H1 (cell line): ENCODE data around the gene KREMEN1. TPM values are rescaled to one million over a fixed set of nuclear protein-coding genes. Genes with fewer than 3 reads are reported as not detected.

Experiments used
- CTCF ChIA-PET: fragments of 300-600 bp; sonication (Branson Sonifier 250); formaldehyde crosslinking; loops from one replicate; lab custom pipeline; 2021; ENCODE audit not compliant: partially characterized antibody; lab: Charles Lee
- POLR2A ChIA-PET: fragments of 300-600 bp; sonication (Branson Sonifier 250); formaldehyde crosslinking; loops from one replicate; lab custom pipeline; 2021; ENCODE audit warnings: inconsistent platforms; ENCODE audit not compliant: partially characterized antibody; lab: Charles Lee
- DNase-seq, 2 experiments: peaks; one replicate each; pipeline versions ENCODE4 v3.0.0 to v3.0.0-alpha.2; 2010 to 2022; ENCODE audit warnings: low spot score in 2 of 2, low read depth in 1 of 2, mixed read lengths in 1 of 2
- FAIRE-seq: peaks from 2 replicates; lab custom pipeline; 2011; peaks lifted over from hg19 to GRCh38; lab: Jason Lieb, UNC
- H2AFZ ChIP-seq: 2 replicates; pipeline ENCODE4 v1.8.1; 2012; ENCODE audit warnings: low read length, inconsistent platforms
- H2AK5ac ChIP-seq: 2 replicates; pipeline ENCODE4 v1.6.1; 2013; ENCODE audit warnings: low read depth, low read length
- H2BK120ac ChIP-seq: replicated peaks from 2 replicates; pipeline ENCODE3; 2013; ENCODE audit warnings: low read depth, low read length, inconsistent platforms
- H2BK12ac ChIP-seq: 2 replicates; pipeline ENCODE4 v1.6.1; 2013; ENCODE audit warnings: low read depth, low read length
- H2BK15ac ChIP-seq: 2 replicates; pipeline ENCODE4 v1.6.1; 2013; ENCODE audit warnings: low read length
- H2BK20ac ChIP-seq: 2 replicates; pipeline ENCODE4 v1.6.1; 2013; ENCODE audit warnings: low read length
- H2BK5ac ChIP-seq: 2 replicates; pipeline ENCODE4 v1.6.1; 2013; ENCODE audit warnings: low read depth, low read length
- H3K14ac ChIP-seq: 2 replicates; pipeline ENCODE4 v1.6.1; 2013; ENCODE audit warnings: inconsistent platforms; ENCODE audit not compliant: insufficient read length
- H3K18ac ChIP-seq: 2 replicates; pipeline ENCODE4 v1.6.1; 2013; ENCODE audit warnings: low read length; ENCODE audit errors: extremely low read depth
- H3K23ac ChIP-seq: 2 replicates; pipeline ENCODE4 v1.6.1; 2013; ENCODE audit warnings: inconsistent platforms; ENCODE audit not compliant: insufficient read length
- H3K23me2 ChIP-seq: 2 replicates; pipeline ENCODE4 v1.6.1; 2013; ENCODE audit warnings: low read depth, low read length
- H3K27ac ChIP-seq: 2 replicates; pipeline ENCODE4 v1.6.1; 2011; ENCODE audit warnings: low read depth, low read length, inconsistent platforms
- H3K27me3 ChIP-seq, 4 experiments: replicated peaks in 1 of 4; 1 replicate in 1 of 4; 2 replicates in 3 of 4; pipeline versions ENCODE4 v1.6.1 to v1.8.1; 2011 to 2013; ENCODE audit warnings: low read length in 3 of 4, mild to moderate bottlenecking in 3 of 4, inconsistent platforms in 2 of 4, mixed read lengths in 2 of 4, moderate library complexity in 1 of 4; ENCODE audit not compliant: control insufficient read depth in 3 of 4, insufficient read depth in 3 of 4; ENCODE audit errors: extremely low read depth in 1 of 4
- H3K36me3 ChIP-seq, 4 experiments: 2 replicates each; pipeline versions ENCODE4 v1.6.1 to v1.8.1; 2011 to 2013; ENCODE audit warnings: mild to moderate bottlenecking in 4 of 4, low read length in 3 of 4, moderate library complexity in 2 of 4, control low read depth in 1 of 4, inconsistent platforms in 1 of 4; ENCODE audit not compliant: insufficient read depth in 4 of 4, control insufficient read depth in 2 of 4
- H3K4ac ChIP-seq: replicated peaks from 2 replicates; pipeline ENCODE3; 2013; ENCODE audit warnings: low read length, low read depth, mixed read lengths, inconsistent platforms; ENCODE audit not compliant: insufficient read length
- H3K4me1 ChIP-seq, 4 experiments: replicated peaks in 1 of 4; 1 replicate in 1 of 4; 2 replicates in 3 of 4; pipeline versions ENCODE4 v1.6.1 to v1.8.1; 2011 to 2013; ENCODE audit warnings: low read length in 3 of 4, inconsistent platforms in 2 of 4, mixed read lengths in 1 of 4; ENCODE audit not compliant: insufficient read depth in 4 of 4, control insufficient read depth in 3 of 4
- H3K4me2 ChIP-seq, 2 experiments: 2 replicates each; pipeline versions ENCODE4 v1.6.1 to v1.8.1; 2011 to 2013; ENCODE audit warnings: low read depth in 2 of 2, low read length in 2 of 2, control low read depth in 1 of 2, inconsistent platforms in 1 of 2, mild to moderate bottlenecking in 1 of 2; ENCODE audit not compliant: insufficient read depth in 1 of 2
- H3K4me3 ChIP-seq, 4 experiments: fragments of 200-600, 300-600 bp in 1 of 4; sonication (generic), shearing (Covaris generic), sonication (Bioruptor Twin) in 1 of 4; 2 replicates each; pipeline versions ENCODE4 v1.5.1 to v1.8.1; 2011 to 2016; ENCODE audit warnings: low read length in 4 of 4, low read depth in 3 of 4, control low read depth in 2 of 4, inconsistent platforms in 2 of 4, mild to moderate bottlenecking in 2 of 4, mixed read lengths in 1 of 4, moderate library complexity in 1 of 4; ENCODE audit not compliant: insufficient read depth in 2 of 4; ENCODE audit errors: extremely low read depth in 1 of 4
- H3K56ac ChIP-seq: replicated peaks from 2 replicates; pipeline ENCODE3; 2013; ENCODE audit warnings: low read depth, mild to moderate bottlenecking, mixed read lengths, low read length, inconsistent platforms; ENCODE audit not compliant: insufficient read length
- H3K79me1 ChIP-seq: 2 replicates; pipeline ENCODE4 v1.6.1; 2013; ENCODE audit warnings: low read depth, low read length, control low read depth
- H3K79me2 ChIP-seq, 2 experiments: 2 replicates each; pipeline versions ENCODE4 v1.6.1 to v1.8.1; 2012 to 2013; ENCODE audit warnings: low read length in 2 of 2, mild to moderate bottlenecking in 2 of 2, inconsistent platforms in 1 of 2; ENCODE audit not compliant: insufficient read depth in 2 of 2, control insufficient read depth in 1 of 2
- H3K9ac ChIP-seq, 4 experiments: replicated peaks in 1 of 4; 1 replicate in 1 of 4; 2 replicates in 3 of 4; pipeline versions ENCODE4 v1.6.1 to v1.8.1; 2011 to 2013; ENCODE audit warnings: low read depth in 3 of 4, low read length in 3 of 4, control low read depth in 2 of 4, mild to moderate bottlenecking in 2 of 4, moderate library complexity in 2 of 4, inconsistent platforms in 1 of 4; ENCODE audit errors: extremely low read depth in 1 of 4
- H3K9me3 ChIP-seq, 2 experiments: 2 replicates each; pipeline versions ENCODE4 v1.6.1 to v1.8.1; 2012 to 2013; ENCODE audit warnings: mild to moderate bottlenecking in 2 of 2, moderate library complexity in 2 of 2, control low read depth in 1 of 2, inconsistent platforms in 1 of 2, low read depth in 1 of 2, low read length in 1 of 2, mixed read lengths in 1 of 2; ENCODE audit not compliant: insufficient read depth in 2 of 2
- H4K20me1 ChIP-seq, 2 experiments: replicated peaks in 1 of 2; 2 replicates each; pipeline versions ENCODE3 to v1.8.1; 2011 to 2013; ENCODE audit warnings: inconsistent platforms in 2 of 2, low read length in 2 of 2, mild to moderate bottlenecking in 1 of 2; ENCODE audit not compliant: insufficient read depth in 2 of 2, control insufficient read depth in 1 of 2
- H4K5ac ChIP-seq: 2 replicates; pipeline ENCODE4 v1.6.1; 2013; ENCODE audit warnings: low read length, low read depth, mixed read lengths, inconsistent platforms; ENCODE audit not compliant: insufficient read length
- H4K8ac ChIP-seq: 2 replicates; pipeline ENCODE4 v1.8.0; 2013; ENCODE audit warnings: mild to moderate bottlenecking, moderate library complexity, low read length, inconsistent platforms; ENCODE audit not compliant: insufficient read depth; ENCODE audit errors: extremely low read depth
- H4K91ac ChIP-seq: replicated peaks from 2 replicates; pipeline ENCODE3; 2013; ENCODE audit warnings: low read length, mixed read lengths, inconsistent platforms; ENCODE audit not compliant: insufficient read length
- RNF2 ChIP-seq: fragments of 200-900, 300-1000 bp; sonication (generic); IDR thresholded peaks from 2 replicates; pipeline ENCODE4 v1.7.1; 2016; ENCODE audit warnings: borderline replicate concordance, low read depth, mild to moderate bottlenecking, antibody characterized with exemption, low read length; ENCODE audit not compliant: poor library complexity, severe bottlenecking; ENCODE audit errors: missing control alignments
- YY1 ChIP-seq: IDR thresholded peaks from 2 replicates; pipeline ENCODE4 v1.6.1; 2011; ENCODE audit warnings: low read depth, mild to moderate bottlenecking, low read length
- WGBS, 2 experiments: shearing (Covaris generic) in 1 of 2; methylation state at CpG; one replicate each; pipeline versions ENCODE4 v1.1.6 to v1.1.7; 2013 to 2015; ENCODE audit warnings: low lambda C conversion rate in 2 of 2, mixed read lengths in 2 of 2, inconsistent platforms in 1 of 2, low coverage in 1 of 2, missing lambda C conversion rate in 1 of 2; ENCODE audit not compliant: insufficient replicate concordance in 2 of 2, insufficient coverage in 1 of 2, insufficient read length in 1 of 2; ENCODE audit errors: extremely low coverage in 1 of 2, missing lambda C conversion rate in 1 of 2; 5-methylcytosine and 5-hydroxymethylcytosine counted together
- polyA plus RNA-seq, 7 experiments: library from polyadenylated mRNA; depleted of rRNA in 3 of 7; stranded (reverse) in 5 of 7; unstranded in 2 of 7; fragments of >200 nt in 5 of 7; fragments of 200-250 nt in 2 of 7; gene quantifications; 1 replicate in 5 of 7; 2 replicates in 1 of 7; 4 replicates in 1 of 7; pipeline versions ENCODE4 v1.2.1 to v1.2.3, GENCODE V29; 2011 to 2013; ENCODE audit warnings: missing spikeins in 2 of 7, mixed read lengths in 2 of 7
- total RNA-seq: library from RNA; stranded (reverse); fragmentation: NEBNext Ultra II Directional; extraction: Animal tissue kit (Norgen Biotek cat#: 25700); gene quantifications from 2 replicates; pipeline ENCODE4 v1.2.1, GENCODE V29; 2021

Gene KREMEN1
- total and polyA plus RNA-seq, 2 of the 8 experiments (the other 6 are each of a cell fraction or from before 2014, with no cell fraction given) = 2.1 to 3.2 TPM

DNA sequence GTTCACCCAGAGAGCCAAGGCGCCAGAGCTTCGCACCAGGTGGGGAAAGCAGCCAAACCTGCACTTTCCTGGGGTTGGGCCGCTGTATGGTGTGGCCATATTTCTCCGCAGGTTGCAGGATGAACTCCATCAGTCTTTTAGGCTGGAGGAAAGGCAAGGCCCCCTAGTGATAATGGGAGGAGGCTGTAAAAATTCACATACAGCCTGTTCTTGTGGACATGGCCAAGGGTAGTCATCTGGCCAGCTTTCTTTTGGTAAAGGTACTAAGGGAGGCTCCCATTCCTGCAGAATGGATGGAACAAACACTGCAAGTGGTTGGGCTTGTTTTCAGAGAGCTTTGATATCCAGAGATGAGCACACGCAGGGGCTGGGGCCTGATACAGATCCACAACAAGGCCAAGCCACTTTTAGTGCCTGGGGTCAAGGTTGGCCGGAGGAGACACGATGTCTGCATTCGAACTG, 40.8 kb upstream of the KREMEN1 start:
- peaks cover 16% of the 10 kb centered on the region for H3K79me1 ChIP-seq
- no peak overlapping the region for H3K56ac ChIP-seq
- no peaks in the 10 kb centered on the region for H3K27me3 ChIP-seq
- no peaks in the 10 kb centered on the region for H3K9me3 ChIP-seq
- H3K23me2 ChIP-seq = peaks cover 5% of the 10 kb centered on the region
- peak overlapping the region; percentile 66 to 80; a peak in 3 of 4 replicates for H3K4me2 ChIP-seq
- WGBS, 2 experiments = 88% methylated on average over 8 of the region's 8 CpGs; no CpG with 5 or more reads in 1 of the 2 experiments
- no peak overlapping the region for H2BK20ac ChIP-seq
- no peak overlapping the region for H3K23ac ChIP-seq
- no peak overlapping the region for H4K5ac ChIP-seq
- CTCF ChIA-PET = interaction anchor here (0.9 to 7.1 kb wide), 9 partner anchors 9 to 178 kb away, joined by 3 to 37 read pairs (median 4); no protein-coding TSS in a partner anchor
- no peak for FAIRE-seq
- H2BK12ac ChIP-seq = peak overlapping the region; percentile 95
- no peak overlapping the region; a peak in 1 of 7 replicates for H3K9ac ChIP-seq
- H3K79me2 ChIP-seq = peaks cover 0 to 30% of the 10 kb centered on the region in 2 experiments; a peak in 2 of 4 replicates
- POLR2A ChIA-PET = interaction anchor here (0.5 to 3.0 kb wide), 6 partner anchors 8 to 148 kb away, joined by 3 to 16 read pairs (median 4); partner anchors contain the start of gene ZNRF3
- H2AFZ ChIP-seq = no peak overlapping the region
- H4K8ac ChIP-seq = 0 out of 2 replicates have a peak overlapping the region, but pooled peaks have one; percentile 7
- peak overlapping the region; percentile 17 for H3K4ac ChIP-seq
- peak overlapping the region; percentile 85 for H3K18ac ChIP-seq
- no peak overlapping the region for H2BK15ac ChIP-seq
- no peak overlapping the region for H3K4me3 ChIP-seq
- peaks cover 11 to 20% (median 15%) of the 10 kb centered on the region in 4 experiments for H3K4me1 ChIP-seq
- H3K27ac ChIP-seq = 0 out of 2 replicates have a peak overlapping the region, but pooled peaks have one; percentile 32
- peak overlapping the region; percentile 95; the same call in 1 of the 2 replicates for H2AK5ac ChIP-seq
- DNase-seq = no peak
- TF ChIP-seq YY1 (0 out of 2 replicates have a peak, but pooled peaks have one; percentile 22), RNF2 (no peak)
- peak overlapping the region; percentile 87 for H2BK5ac ChIP-seq
- H3K36me3 ChIP-seq = no peaks in the 10 kb centered on the region
- H2BK120ac ChIP-seq = no peak overlapping the region
- H4K20me1 ChIP-seq = no peaks in the 10 kb centered on the region
- peak overlapping the region; percentile 48 for H4K91ac ChIP-seq
- no peak overlapping the region for H3K14ac ChIP-seq
